OCI-LY1 (cell line): Measurements from ENCODE around the gene KLHL29.

Experiments
- H2AFZ ChIP-seq: fragments of 200-600 bp; sonication (generic), shearing (Covaris generic); 2 replicates; pipeline ENCODE4 v1.6.0; 2014; ENCODE audit warnings: antibody characterized with exemption, mild to moderate bottlenecking, low read length
- H3F3A ChIP-seq: fragments of 200-600 bp; sonication (generic), shearing (Covaris generic); 2 replicates; pipeline ENCODE4 v1.6.0; 2014; ENCODE audit warnings: mild to moderate bottlenecking, antibody characterized with exemption, low read length, moderate library complexity; ENCODE audit not compliant: insufficient read depth
- H3K27ac ChIP-seq: fragments of 200-600 bp; sonication (generic); 2 replicates; pipeline ENCODE4 v1.5.1; 2014; ENCODE audit warnings: low read length, mixed run types, mild to moderate bottlenecking, low read depth; ENCODE audit not compliant: poor library complexity, severe bottlenecking
- H3K27me3 ChIP-seq: fragments of 200-600 bp; sonication (generic); 2 replicates; pipeline ENCODE4 v1.6.0; 2014; ENCODE audit warnings: antibody characterized with exemption, mild to moderate bottlenecking, low read length, moderate library complexity; ENCODE audit not compliant: insufficient read depth
- H3K36me3 ChIP-seq: fragments of 200-600 bp; sonication (generic); 2 replicates; pipeline ENCODE4 v1.6.1; 2014; ENCODE audit warnings: mild to moderate bottlenecking, antibody characterized with exemption, low read length, moderate library complexity, mixed read lengths; ENCODE audit not compliant: insufficient read depth
- H3K4me1 ChIP-seq: fragments of 200-600 bp; sonication (generic); 2 replicates; pipeline ENCODE4 v1.5.1; 2014; ENCODE audit warnings: mild to moderate bottlenecking, low read length, moderate library complexity; ENCODE audit not compliant: insufficient read depth, severe bottlenecking
- H3K4me2 ChIP-seq: fragments of 200-600 bp; sonication (generic), shearing (Covaris generic); 2 replicates; pipeline ENCODE4 v1.6.1; 2014; ENCODE audit warnings: low read length
- H3K4me3 ChIP-seq: fragments of 200-600 bp; sonication (generic); 2 replicates; pipeline ENCODE4 v1.5.1; 2014; ENCODE audit warnings: low read length, low read depth, mild to moderate bottlenecking, mixed read lengths; ENCODE audit not compliant: poor library complexity, severe bottlenecking
- H3K79me2 ChIP-seq: fragments of 200-600 bp; shearing (Covaris generic); 2 replicates; pipeline ENCODE4 v1.6.1; 2016; ENCODE audit warnings: mixed run types, low read length, mixed read lengths; ENCODE audit not compliant: insufficient read depth
- H3K9ac ChIP-seq: fragments of 200-600 bp; sonication (generic), shearing (Covaris generic); 2 replicates; pipeline ENCODE4 v1.6.1; 2014; ENCODE audit warnings: mild to moderate bottlenecking, low read length, mixed read lengths
- H3K9me2 ChIP-seq: fragments of 200-600 bp; sonication (generic), shearing (Covaris generic); 2 replicates; pipeline ENCODE4 v1.6.1; 2014; ENCODE audit warnings: low read depth, mild to moderate bottlenecking, low read length, mixed read lengths
- H3K9me3 ChIP-seq: fragments of 200-600 bp; shearing (Covaris generic); 2 replicates; pipeline ENCODE4 v1.6.1; 2014; ENCODE audit warnings: low read length, mixed read lengths
- H4K20me1 ChIP-seq: fragments of 200-600 bp; sonication (generic), shearing (Covaris generic); 2 replicates; pipeline ENCODE4 v1.6.0; 2016; ENCODE audit warnings: mild to moderate bottlenecking, low read length; ENCODE audit not compliant: insufficient read depth
- EZH2 ChIP-seq: fragments of 200-600 bp; sonication (generic), shearing (Covaris generic); IDR thresholded peaks from 2 replicates; pipeline ENCODE4 v1.8.0; 2017; ENCODE audit warnings: borderline replicate concordance, mixed run types, mild to moderate bottlenecking, antibody characterized with exemption, low read length, moderate library complexity, mixed read lengths
- TF ChIP-seq, protein P1 (sequence below): fragments of 200-600 bp; sonication (generic), shearing (Covaris generic); IDR thresholded peaks from 2 replicates; pipeline ENCODE4 v1.5.1; 2017; ENCODE audit warnings: mild to moderate bottlenecking, antibody characterized with exemption, low read length, moderate library complexity, mixed read lengths

The KLHL29 gene

DNA sequence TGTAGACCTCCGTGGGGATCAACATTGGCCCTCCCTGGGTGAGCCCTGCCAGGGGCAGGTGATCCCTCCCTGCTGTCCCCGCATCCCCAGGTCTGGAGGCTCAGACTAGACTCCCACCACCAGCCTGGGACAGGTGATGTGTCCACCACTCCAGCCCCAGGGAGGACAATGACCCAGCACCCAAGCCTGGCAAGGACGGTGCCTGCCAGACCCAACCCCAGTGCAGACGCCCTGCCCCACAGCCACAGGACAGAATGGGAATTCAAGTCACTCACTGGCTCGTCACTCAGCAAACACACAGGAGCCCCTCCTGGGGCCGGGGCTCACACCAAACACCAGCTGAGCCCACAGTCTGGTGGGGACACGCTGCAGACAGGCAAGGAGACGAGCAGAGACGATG, 302.2 kb downstream of the KLHL29 start:
- H3K79me2 ChIP-seq: no peaks in the 10 kb centered on the region
- no peak overlapping the region for H2AFZ ChIP-seq
- H3K27ac ChIP-seq: no peak overlapping the region
- H3K27me3 ChIP-seq: 0 out of 2 replicates have a peak, but pooled peaks cover 6% of the 10 kb centered on the region
- no peaks in the 10 kb centered on the region for H4K20me1 ChIP-seq
- peaks cover 7% of the 10 kb centered on the region for H3K4me1 ChIP-seq
- no peak overlapping the region for H3K4me2 ChIP-seq
- H3K9ac ChIP-seq: no peak overlapping the region
- H3K9me2 ChIP-seq: no peaks in the 10 kb centered on the region
- H3F3A ChIP-seq: no peaks in the 10 kb centered on the region
- no peaks in the 10 kb centered on the region for H3K36me3 ChIP-seq
- H3K9me3 ChIP-seq: no peaks in the 10 kb centered on the region
- no peak overlapping the region for H3K4me3 ChIP-seq
- no peak for TF ChIP-seq EZH2
- TF ChIP-seq, protein P1, sequence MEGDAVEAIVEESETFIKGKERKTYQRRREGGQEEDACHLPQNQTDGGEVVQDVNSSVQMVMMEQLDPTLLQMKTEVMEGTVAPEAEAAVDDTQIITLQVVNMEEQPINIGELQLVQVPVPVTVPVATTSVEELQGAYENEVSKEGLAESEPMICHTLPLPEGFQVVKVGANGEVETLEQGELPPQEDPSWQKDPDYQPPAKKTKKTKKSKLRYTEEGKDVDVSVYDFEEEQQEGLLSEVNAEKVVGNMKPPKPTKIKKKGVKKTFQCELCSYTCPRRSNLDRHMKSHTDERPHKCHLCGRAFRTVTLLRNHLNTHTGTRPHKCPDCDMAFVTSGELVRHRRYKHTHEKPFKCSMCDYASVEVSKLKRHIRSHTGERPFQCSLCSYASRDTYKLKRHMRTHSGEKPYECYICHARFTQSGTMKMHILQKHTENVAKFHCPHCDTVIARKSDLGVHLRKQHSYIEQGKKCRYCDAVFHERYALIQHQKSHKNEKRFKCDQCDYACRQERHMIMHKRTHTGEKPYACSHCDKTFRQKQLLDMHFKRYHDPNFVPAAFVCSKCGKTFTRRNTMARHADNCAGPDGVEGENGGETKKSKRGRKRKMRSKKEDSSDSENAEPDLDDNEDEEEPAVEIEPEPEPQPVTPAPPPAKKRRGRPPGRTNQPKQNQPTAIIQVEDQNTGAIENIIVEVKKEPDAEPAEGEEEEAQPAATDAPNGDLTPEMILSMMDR: no peak

DNA sequence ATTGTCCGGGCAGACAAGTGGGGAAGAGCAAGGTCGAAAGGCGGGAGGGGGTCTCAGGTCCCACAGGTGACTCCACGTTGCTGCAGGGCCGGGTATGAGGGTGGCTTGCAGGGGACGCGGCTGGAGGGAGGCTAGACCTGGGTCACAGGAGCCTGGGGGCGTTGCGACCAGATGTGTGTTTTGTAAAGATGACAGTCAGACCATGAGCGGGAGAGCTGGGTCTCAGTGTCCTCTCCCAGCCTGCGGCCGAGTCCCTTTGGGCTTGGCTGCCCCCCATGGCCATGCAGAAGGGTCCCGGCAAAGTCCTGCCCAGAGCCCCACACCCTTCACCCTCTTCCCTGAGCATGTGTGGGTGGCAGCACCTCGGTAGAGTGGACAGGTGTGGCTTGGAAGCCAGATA, 302.7 kb downstream of the KLHL29 start:
- Histone ChIP-seq H2AFZ (no peak overlapping the region), H3K4me1 (peaks cover 7% of the 10 kb centered on the region), H3K27ac (no peak overlapping the region), H3K27me3 (0 out of 2 replicates have a peak, but pooled peaks cover 6% of the 10 kb centered on the region), H3F3A (no peaks in the 10 kb centered on the region), H3K4me2 (no peak overlapping the region), H3K4me3 (no peak overlapping the region), H3K79me2 (no peaks in the 10 kb centered on the region), H4K20me1 (no peaks in the 10 kb centered on the region), H3K9me2 (no peaks in the 10 kb centered on the region), H3K9me3 (no peaks in the 10 kb centered on the region), H3K36me3 (no peaks in the 10 kb centered on the region), H3K9ac (no peak overlapping the region)
- no peak for TF ChIP-seq EZH2
- TF ChIP-seq, protein P1: no peak

DNA sequence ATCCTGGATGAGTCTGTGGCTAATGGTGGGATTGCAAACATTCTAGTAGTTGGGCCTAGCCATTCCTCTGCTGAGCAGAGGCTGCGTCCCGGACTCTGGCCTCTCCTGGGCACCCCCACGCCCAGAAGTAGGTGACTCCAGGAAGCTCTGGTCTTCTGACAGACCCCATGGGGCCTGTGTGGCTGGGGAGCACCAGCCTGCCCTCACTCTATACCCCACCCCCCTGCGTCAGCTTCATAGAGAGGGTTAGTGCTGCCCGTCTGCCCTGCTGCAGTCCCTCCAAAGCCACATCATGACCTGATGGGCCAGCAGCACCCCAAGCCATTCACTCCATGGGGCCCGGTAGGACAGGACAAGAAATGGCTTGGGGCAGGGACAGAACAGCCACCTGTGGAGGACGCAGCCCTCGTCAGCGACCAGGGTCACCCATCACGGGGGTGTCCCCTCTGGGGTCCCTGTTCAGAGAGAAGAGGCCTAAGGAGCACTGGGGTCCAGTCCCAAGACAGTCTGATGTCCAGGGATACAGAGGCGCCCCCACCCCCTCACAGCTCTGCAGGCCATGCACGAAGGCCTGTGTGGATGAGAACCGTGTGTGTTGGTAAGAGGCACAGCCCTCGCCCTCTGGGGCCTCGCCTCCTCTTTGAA, 303.6 kb downstream of the KLHL29 start:
- H2AFZ ChIP-seq: no peak overlapping the region
- H3K4me3 ChIP-seq: no peak overlapping the region
- peaks cover 7% of the 10 kb centered on the region for H3K4me1 ChIP-seq
- no peaks in the 10 kb centered on the region for H3K79me2 ChIP-seq
- H3K27ac ChIP-seq: no peak overlapping the region
- H3K4me2 ChIP-seq: no peak overlapping the region
- no peaks in the 10 kb centered on the region for H3F3A ChIP-seq
- no peaks in the 10 kb centered on the region for H3K9me3 ChIP-seq
- no peaks in the 10 kb centered on the region for H3K9me2 ChIP-seq
- H3K27me3 ChIP-seq: 0 out of 2 replicates have a peak, but pooled peaks cover 6% of the 10 kb centered on the region
- TF ChIP-seq EZH2: no peak
- TF ChIP-seq, protein P1: no peak
- H3K9ac ChIP-seq: no peak overlapping the region
- no peaks in the 10 kb centered on the region for H3K36me3 ChIP-seq
- no peaks in the 10 kb centered on the region for H4K20me1 ChIP-seq
